B cell (primary cell): Measurements from ENCODE around the gene TRHDE. TPM values are rescaled to one million over a fixed set of nuclear protein-coding genes. Genes with fewer than 3 reads are reported as not detected.

Source experiments
- ATAC-seq: fragments of 200-7000 bp; cut with Tn5 transposase; one replicate; pipeline ENCODE4 v1.10.0; 2021; ENCODE audit warnings: low read depth, mild to moderate bottlenecking, moderate number of reproducible peaks, moderate library complexity
- CTCF ChIA-PET: fragments of 350-600 bp; sonication (Branson Sonifier 250); formaldehyde crosslinking; loops from one replicate; lab custom pipeline; 2021; ENCODE audit warnings: antibody characterized with exemption, inconsistent platforms; lab: Charles Lee
- POLR2A ChIA-PET: fragments of 350-600 bp; sonication (Branson Sonifier 250); formaldehyde crosslinking; loops from one replicate; lab custom pipeline; 2021; ENCODE audit warnings: antibody characterized with exemption; lab: Charles Lee
- DNase-seq: peaks from one replicate; pipeline ENCODE4 v3.0.0; 2013
- H2AFZ ChIP-seq: 2 replicates; pipeline ENCODE4 v1.6.1; 2012; ENCODE audit warnings: mild to moderate bottlenecking, low read depth, low read length; ENCODE audit not compliant: insufficient read depth, poor library complexity, severe bottlenecking
- H3K27ac ChIP-seq, 2 donors: 1 replicate in 1 of 2; 2 replicates in 1 of 2; pipeline ENCODE4 v1.5.1; 2012 to 2013; ENCODE audit warnings: low read length in 2 of 2, mild to moderate bottlenecking in 2 of 2, moderate library complexity in 1 of 2
- H3K27me3 ChIP-seq, 4 experiments: fragments of 200-600 bp in 1 of 4; sonication (generic) in 1 of 4; replicated peaks in 1 of 4; 1 replicate in 2 of 4; 2 replicates in 2 of 4; pipeline versions ENCODE4 v1.6.1 to v1.7.0; 2013 to 2016; ENCODE audit warnings: low read length in 3 of 4, mild to moderate bottlenecking in 2 of 4, mixed read lengths in 1 of 4, moderate library complexity in 1 of 4; ENCODE audit not compliant: insufficient read depth in 4 of 4, control insufficient read depth in 3 of 4; ENCODE audit errors: control extremely low read depth in 1 of 4
- H3K36me3 ChIP-seq, 2 experiments: replicated peaks in 1 of 2; 1 replicate in 1 of 2; 2 replicates in 1 of 2; pipeline versions ENCODE4 v1.6.1 to v1.7.1; 2013; ENCODE audit warnings: low read length in 1 of 2; ENCODE audit not compliant: insufficient read depth in 2 of 2, control insufficient read depth in 1 of 2; ENCODE audit errors: control extremely low read depth in 1 of 2, extremely low read depth in 1 of 2
- H3K4me1 ChIP-seq, 2 donors: fragments of 200-600 bp in 1 of 2; sonication (generic) in 1 of 2; 1 replicate in 1 of 2; 2 replicates in 1 of 2; pipeline versions ENCODE4 v1.5.1 to v1.6.1; 2013 to 2017; ENCODE audit warnings: low read length in 2 of 2; ENCODE audit not compliant: control insufficient read depth in 2 of 2, insufficient read depth in 2 of 2
- H3K4me2 ChIP-seq: replicated peaks from 2 replicates; pipeline ENCODE3; 2012; ENCODE audit warnings: mild to moderate bottlenecking, low read depth, low read length; ENCODE audit not compliant: poor library complexity, severe bottlenecking
- H3K4me3 ChIP-seq, 5 experiments: fragments of 200-600 bp in 1 of 5; sonication (generic) in 1 of 5; 1 replicate in 3 of 5; 2 replicates in 2 of 5; pipeline versions ENCODE4 v1.5.1 to v1.7.0; 2011 to 2016; ENCODE audit warnings: low read length in 4 of 5, mild to moderate bottlenecking in 4 of 5, low read depth in 2 of 5, control low read depth in 1 of 5, moderate library complexity in 1 of 5; ENCODE audit not compliant: insufficient read depth in 1 of 5; ENCODE audit errors: control extremely low read depth in 1 of 5, extremely low read depth in 1 of 5
- H3K79me2 ChIP-seq: fragments of 200-600 bp; sonication (generic); one replicate; pipeline ENCODE4 v1.6.0; 2016; ENCODE audit warnings: low read length; ENCODE audit not compliant: control insufficient read depth, insufficient read depth
- H3K9ac ChIP-seq: fragments of 200-600 bp; sonication (generic); 2 replicates; pipeline ENCODE4 v1.6.1; 2017; ENCODE audit warnings: mild to moderate bottlenecking, low read length, moderate library complexity
- H3K9me3 ChIP-seq, 3 donors: one replicate each; pipeline versions ENCODE4 v1.6.1 to v1.7.1; 2013; ENCODE audit warnings: low read length in 2 of 3; ENCODE audit not compliant: control insufficient read depth in 2 of 3, insufficient read depth in 1 of 3; ENCODE audit errors: control extremely low read depth in 1 of 3
- H4K20me1 ChIP-seq: 2 replicates; pipeline ENCODE4 v1.6.0; 2012; ENCODE audit warnings: mild to moderate bottlenecking, low read length; ENCODE audit not compliant: insufficient read depth, control insufficient read depth, poor library complexity, severe bottlenecking
- H3K27ac Mint-ChIP-seq: one replicate; pipeline ENCODE4 v1.8.0; 2021; ENCODE audit warnings: mixed read lengths
- H3K27me3 Mint-ChIP-seq: one replicate; pipeline ENCODE4 v1.8.0; 2021; ENCODE audit warnings: mixed read lengths
- H3K4me1 Mint-ChIP-seq: one replicate; pipeline ENCODE4 v1.8.0; 2021; ENCODE audit warnings: mixed read lengths
- H3K4me3 Mint-ChIP-seq: one replicate; pipeline ENCODE4 v1.8.0; 2021; ENCODE audit warnings: mixed read lengths
- H3K9me3 Mint-ChIP-seq: one replicate; pipeline ENCODE4 v1.8.0; 2022; ENCODE audit warnings: mixed read lengths; ENCODE audit not compliant: insufficient read depth
- CTCF ChIP-seq: fragments of 200-600 bp; IDR thresholded peaks from one replicate; pipeline ENCODE4 v1.8.0; 2022; ENCODE audit warnings: antibody characterized with exemption, mild to moderate bottlenecking
- EZH2 ChIP-seq: IDR thresholded peaks from 2 replicates; pipeline ENCODE4 v1.6.1; 2012; ENCODE audit warnings: borderline replicate concordance, low read depth, mild to moderate bottlenecking, moderate library complexity, low read length; ENCODE audit not compliant: insufficient read depth, poor library complexity, severe bottlenecking
- WGBS: methylation state at CpG from one replicate; pipeline ENCODE4 v1.1.5; 2013; ENCODE audit warnings: missing lambda C conversion rate; ENCODE audit not compliant: insufficient coverage; 5-methylcytosine and 5-hydroxymethylcytosine counted together
- intact Hi-C: fragments of 100-400 bp; cut with micrococcal nuclease; formaldehyde crosslinking; loops from one replicate; pipeline ENCODE4 v1.10.0; 2022
- polyA plus RNA-seq: library from polyadenylated mRNA; depleted of rRNA; stranded (reverse); fragments of >200 nt; gene quantifications from 2 replicates; pipeline ENCODE4 v1.2.3, GENCODE V29; 2012
- total RNA-seq, 2 donors: library from RNA; stranded (reverse); fragments of 120-200 nt in 1 of 2; gene quantifications; 1 replicate in 1 of 2; 2 replicates in 1 of 2; pipeline versions ENCODE4 v1.2.3 to v1.2.4, GENCODE V29; 2013 to 2022

The TRHDE gene
- total and polyA plus RNA-seq, 2 donors (not counting 1 experiment from before 2014, with no cell fraction given): not detected

DNA sequence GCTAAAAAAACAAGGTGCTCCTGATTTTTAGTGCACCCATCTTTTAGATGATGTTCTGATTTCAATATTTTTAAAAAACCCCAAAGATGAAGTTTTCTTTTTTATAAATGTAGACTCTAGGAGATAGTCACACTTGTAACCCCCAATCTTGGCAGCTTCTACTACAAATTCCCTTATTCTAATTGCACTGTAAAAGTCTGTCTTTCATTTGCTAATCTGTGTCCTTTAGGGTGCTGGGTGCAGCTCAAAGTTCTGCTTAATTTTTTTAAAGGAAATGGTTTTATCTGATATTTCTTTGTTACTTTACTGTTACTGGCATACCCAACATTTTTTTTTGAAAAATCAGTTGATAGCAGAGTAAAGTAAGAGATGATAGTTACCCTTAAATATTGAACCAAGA lies 172.0 kb downstream of the TRHDE start:
- Histone ChIP-seq H3K4me2 (no peak overlapping the region), H3K79me2 (no peaks in the 10 kb centered on the region), H3K36me3 (no peaks in the 10 kb centered on the region), H2AFZ (no peak overlapping the region), H3K9me3 (no peaks in the 10 kb centered on the region), H3K9ac (no peak overlapping the region), H3K4me1 (no peaks in the 10 kb centered on the region), H4K20me1 (no peaks in the 10 kb centered on the region), H3K27me3 (no peaks in the 10 kb centered on the region), H3K4me3 (no peak overlapping the region), H3K27ac (no peak overlapping the region)
- no peak overlapping the region for H3K27ac Mint-ChIP-seq
- peaks cover 11% of the 10 kb centered on the region for H3K9me3 Mint-ChIP-seq
- no peak for ATAC-seq
- H3K4me3 Mint-ChIP-seq: no peak overlapping the region
- no peaks in the 10 kb centered on the region for H3K27me3 Mint-ChIP-seq
- ChIA-PET CTCF (no interaction called here), POLR2A (no interaction called here)
- intact Hi-C loops: no loop called here
- no peak for DNase-seq
- no peak for TF ChIP-seq CTCF
- no peaks in the 10 kb centered on the region for H3K4me1 Mint-ChIP-seq

GRCh38 chr12:72444566-72444965 lies 172.4 kb downstream of the TRHDE start:
- CTCF ChIA-PET: no interaction called here

More at GRCh38 chr12:72444566-72444965, 172.4 kb downstream of the TRHDE start:
- Mint-ChIP-seq H3K27ac (no peak overlapping the region), H3K4me1 (no peaks in the 10 kb centered on the region), H3K27me3 (no peaks in the 10 kb centered on the region), H3K4me3 (no peak overlapping the region), H3K9me3 (peaks cover 9% of the 10 kb centered on the region)
- Histone ChIP-seq H3K27ac (no peak overlapping the region), H3K9ac (no peak overlapping the region), H2AFZ (no peak overlapping the region), H3K79me2 (no peaks in the 10 kb centered on the region), H3K4me3 (no peak overlapping the region), H3K27me3 (no peaks in the 10 kb centered on the region), H4K20me1 (no peaks in the 10 kb centered on the region), H3K4me2 (no peak overlapping the region), H3K9me3 (no peaks in the 10 kb centered on the region), H3K36me3 (no peaks in the 10 kb centered on the region), H3K4me1 (no peaks in the 10 kb centered on the region)
- TF ChIP-seq CTCF: no peak
- no peak for TF ChIP-seq EZH2
- WGBS: no CpG with 5 or more reads among the region's 2 CpGs
- DNase-seq (no peak), ATAC-seq (no peak)
- POLR2A ChIA-PET: no interaction called here
- intact Hi-C loops: no loop called here
